Stimulated activated naive CD8-positive, alpha-beta T cell treated with anti-CD3 and anti-CD28 coated beads, Interleukin-15, amount 100 ng/mL, for 72 hours (primary cell): ENCODE measurements around the gene CABP1.

Experiments used
- ATAC-seq: fragments of 150-1000 bp; cut with Tn5 transposase; 2 replicates; pipeline ENCODE4 v1.10.0; 2021; ENCODE audit warnings: mild to moderate bottlenecking, moderate library complexity
- DNase-seq, 2 donors: peaks; one replicate each; pipeline ENCODE4 v3.0.0; 2021 to 2022
- H3K27ac Mint-ChIP-seq, 2 donors: one replicate each; pipeline ENCODE4 v1.8.0; 2022; ENCODE audit warnings: mild to moderate bottlenecking in 2 of 2, mixed read lengths in 2 of 2, moderate library complexity in 2 of 2
- H3K27me3 Mint-ChIP-seq: one replicate; pipeline ENCODE4 v1.8.0; 2022; ENCODE audit warnings: mixed read lengths
- H3K4me1 Mint-ChIP-seq: one replicate; pipeline ENCODE4 v1.8.0; 2022; ENCODE audit warnings: mild to moderate bottlenecking, mixed read lengths
- H3K4me3 Mint-ChIP-seq, 2 donors: one replicate each; pipeline ENCODE4 v1.8.0; 2022; ENCODE audit warnings: mild to moderate bottlenecking in 2 of 2, mixed read lengths in 2 of 2, moderate library complexity in 1 of 2
- H3K9me3 Mint-ChIP-seq, 2 donors: one replicate each; pipeline ENCODE4 v1.8.0; 2022; ENCODE audit warnings: mixed read lengths in 2 of 2

Gene CABP1

DNA sequence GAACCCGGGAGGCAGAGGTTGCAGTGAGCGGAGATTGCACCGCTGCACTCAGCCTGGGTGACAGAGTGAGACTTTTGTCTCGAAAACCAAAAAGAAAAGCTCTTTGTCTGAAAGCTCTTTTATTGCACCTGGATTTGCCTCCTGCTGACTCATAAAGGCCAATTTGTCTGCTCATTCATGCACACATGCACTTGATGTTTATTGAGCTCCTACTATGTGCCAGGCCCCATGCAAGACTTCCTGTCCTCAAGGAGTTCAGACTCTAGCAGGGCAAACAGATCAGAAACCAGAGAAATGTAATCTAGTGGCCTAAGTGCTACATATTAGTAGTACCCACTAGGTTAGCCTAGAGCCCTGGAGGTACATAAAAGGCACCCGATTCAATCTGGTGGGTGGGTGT, 30.2 kb downstream of the CABP1 start:
- DNase-seq (no peak), ATAC-seq (no peak)
- Mint-ChIP-seq H3K27ac (no peak overlapping the region), H3K4me3 (no peak overlapping the region), H3K27me3 (peaks cover 6% of the 10 kb centered on the region), H3K4me1 (no peaks in the 10 kb centered on the region), H3K9me3 (no peaks in the 10 kb centered on the region)

DNA sequence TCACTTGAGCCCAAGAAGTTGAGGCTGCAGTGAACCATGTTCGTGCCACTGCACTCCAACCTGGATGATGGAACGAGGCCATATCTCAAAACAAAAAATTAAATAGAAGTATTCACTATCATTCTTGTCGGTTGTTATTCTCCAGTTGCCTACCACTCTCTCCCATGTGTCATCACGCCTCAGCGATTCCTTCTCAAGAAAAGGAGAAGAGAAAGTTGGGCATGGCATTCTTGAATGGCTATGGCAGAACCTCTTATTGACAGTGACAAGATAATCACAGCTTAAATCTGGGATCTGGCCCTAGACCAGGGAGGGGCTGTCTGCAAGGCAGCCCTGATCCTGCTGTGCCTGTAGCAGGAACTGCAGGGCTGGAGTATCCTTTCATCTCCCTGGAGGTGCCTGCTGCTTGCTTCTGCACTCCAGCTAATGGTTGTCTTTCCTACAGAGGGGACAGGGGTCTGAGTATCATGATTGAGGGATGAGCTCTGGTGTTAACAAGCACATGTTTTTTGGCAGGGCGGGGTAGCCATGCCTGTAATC, 33.7 kb downstream of the CABP1 start:
- H3K27me3 Mint-ChIP-seq, result peaks cover 6% of the 10 kb centered on the region
- DNase-seq (no peak), ATAC-seq (no peak)
- H3K9me3 Mint-ChIP-seq, result no peaks in the 10 kb centered on the region
- no peak overlapping the region for H3K27ac Mint-ChIP-seq
- no peak overlapping the region for H3K4me3 Mint-ChIP-seq
- H3K4me1 Mint-ChIP-seq, result peaks cover 12% of the 10 kb centered on the region

- peak; percentile 73 for ATAC-seq
- DNase-seq, result peak in 1 of 2 donors; percentile 15
- Mint-ChIP-seq H3K27me3 (peaks cover 6% of the 10 kb centered on the region), H3K9me3 (no peaks in the 10 kb centered on the region), H3K4me3 (peak overlapping the region in 1 of 2 donors; percentile 31), H3K4me1 (peaks cover 12% of the 10 kb centered on the region), H3K27ac (no peak overlapping the region)
Measured at GRCh38 chr12:120677765-120678473, 37.5 kb downstream of the CABP1 start.

- no peak overlapping the region for H3K4me3 Mint-ChIP-seq
- ATAC-seq (peak; percentile 60), DNase-seq (peak in 1 of 2 donors; percentile 24)
- peaks cover 6% of the 10 kb centered on the region for H3K27me3 Mint-ChIP-seq
- H3K9me3 Mint-ChIP-seq, result no peaks in the 10 kb centered on the region
- H3K27ac Mint-ChIP-seq, result no peak overlapping the region
- H3K4me1 Mint-ChIP-seq, result peaks cover 12% of the 10 kb centered on the region
Measured at GRCh38 chr12:120678572-120678971, 38.1 kb downstream of the CABP1 start.

DNA sequence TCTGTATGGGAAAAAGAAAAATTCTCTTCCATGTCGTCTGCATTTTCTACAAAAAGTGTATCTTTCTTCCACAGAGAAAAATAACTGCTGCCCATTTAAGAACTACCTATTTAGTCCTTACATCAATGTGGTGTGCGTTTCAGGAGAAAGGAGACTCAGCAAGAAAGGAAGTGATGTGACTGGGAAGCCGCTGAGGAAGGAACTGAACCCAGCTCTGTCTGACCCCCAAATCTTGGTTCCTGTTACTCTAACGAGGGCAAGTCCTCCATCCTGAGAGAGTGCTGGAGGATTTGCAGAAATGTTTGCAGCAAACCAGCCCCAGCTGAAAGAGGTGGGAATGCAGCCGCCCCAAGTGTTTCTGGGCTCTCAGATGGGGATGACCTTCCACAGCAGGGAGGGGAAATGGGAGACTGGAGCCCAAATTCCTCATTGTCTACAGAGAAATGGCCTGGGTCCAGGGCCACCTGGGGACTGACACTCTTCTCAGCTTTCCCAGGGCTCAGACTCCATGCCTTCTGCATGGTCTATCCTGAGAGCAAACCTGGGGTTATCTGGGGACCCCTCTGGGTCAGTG, 39.8 kb downstream of the CABP1 start:
- no peak overlapping the region for H3K4me3 Mint-ChIP-seq
- no peak overlapping the region for H3K27ac Mint-ChIP-seq
- H3K4me1 Mint-ChIP-seq, result peaks cover 23% of the 10 kb centered on the region
- ATAC-seq (no peak), DNase-seq (no peak)
- H3K9me3 Mint-ChIP-seq, result no peaks in the 10 kb centered on the region
- H3K27me3 Mint-ChIP-seq, result no peaks in the 10 kb centered on the region

GRCh38 chr12:120684523-120684932, 44.1 kb downstream of the CABP1 start:
- no peaks in the 10 kb centered on the region for H3K9me3 Mint-ChIP-seq
- DNase-seq, result no peak
- no peak overlapping the region for H3K4me3 Mint-ChIP-seq

GRCh38 chr12:120685522-120685921, 45.1 kb downstream of the CABP1 start:
- DNase-seq (no peak), ATAC-seq (no peak)
- H3K4me3 Mint-ChIP-seq, result peak overlapping the region; percentile 93 to 94
- H3K27ac Mint-ChIP-seq, result no peak overlapping the region
- no peaks in the 10 kb centered on the region for H3K9me3 Mint-ChIP-seq
- no peaks in the 10 kb centered on the region for H3K27me3 Mint-ChIP-seq
- peaks cover 41% of the 10 kb centered on the region for H3K4me1 Mint-ChIP-seq

More at GRCh38 chr12:120684523-120684932, 44.1 kb downstream of the CABP1 start:
- Mint-ChIP-seq H3K27me3 (no peaks in the 10 kb centered on the region), H3K4me1 (peaks cover 33% of the 10 kb centered on the region), H3K27ac (no peak overlapping the region)
- no peak for ATAC-seq

DNA sequence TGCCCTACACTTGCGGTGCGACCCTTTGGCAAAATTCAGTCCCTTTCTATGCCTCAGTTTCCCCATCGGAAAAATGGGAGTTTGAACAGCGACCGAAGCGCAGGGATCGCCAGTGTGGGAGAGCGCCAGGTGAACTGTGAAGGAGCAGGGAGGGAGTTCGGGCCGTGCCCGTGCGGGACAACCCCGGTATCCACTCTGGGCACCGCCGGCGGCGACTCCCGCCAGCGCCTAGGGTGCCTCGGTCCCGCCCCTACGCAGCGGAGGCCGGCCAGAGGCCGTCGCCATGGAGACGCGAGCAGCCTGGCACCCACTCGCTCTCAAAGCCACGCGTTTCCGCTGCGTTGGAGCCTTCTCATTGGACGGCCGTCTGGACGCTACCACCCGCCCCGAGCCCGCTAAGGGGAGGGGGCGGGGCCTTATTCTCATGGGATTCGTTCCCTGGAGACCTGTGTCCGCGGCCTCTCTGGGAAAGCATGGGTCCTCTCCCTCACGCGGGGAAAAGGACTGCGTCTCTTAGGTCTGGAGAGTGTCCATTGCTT, 45.8 kb downstream of the CABP1 start:
- Mint-ChIP-seq H3K27ac (peak overlapping the region; percentile 87 to 90), H3K4me3 (peak overlapping the region; percentile 93 to 94), H3K4me1 (peaks cover 48% of the 10 kb centered on the region), H3K27me3 (no peaks in the 10 kb centered on the region), H3K9me3 (no peaks in the 10 kb centered on the region)
- ATAC-seq (peak; percentile 88), DNase-seq (peak; percentile 97 to 98)

GRCh38 chr12:120686690-120687577, 46.5 kb downstream of the CABP1 start, which contains the start of gene MLEC:
TSS of gene MLEC (plus strand) at chr12:120687149. CDS start at chr12:120687297, 148 bp downstream.
- H3K9me3 Mint-ChIP-seq, result no peaks in the 10 kb centered on the region
- H3K4me1 Mint-ChIP-seq, result peaks cover 54% of the 10 kb centered on the region
- H3K27ac Mint-ChIP-seq, result peak within 1 kb of the TSS; percentile 87 to 90
- no peaks in the 10 kb centered on the region for H3K27me3 Mint-ChIP-seq
- peak; percentile 90 for ATAC-seq
- peak; percentile 100 for DNase-seq
- peak within 1 kb of the TSS; percentile 93 to 96 for H3K4me3 Mint-ChIP-seq

- H3K27me3 Mint-ChIP-seq, result no peaks in the 10 kb centered on the region
- DNase-seq (peak in 1 of 2 donors; percentile 32), ATAC-seq (no peak)
- peak overlapping the region; percentile 48 to 80 for H3K27ac Mint-ChIP-seq
- H3K4me1 Mint-ChIP-seq, result peaks cover 62% of the 10 kb centered on the region
- peak overlapping the region; percentile 88 to 96 for H3K4me3 Mint-ChIP-seq
- no peaks in the 10 kb centered on the region for H3K9me3 Mint-ChIP-seq
Measured at GRCh38 chr12:120687578-120688289, 47.3 kb downstream of the CABP1 start.

- H3K27me3 Mint-ChIP-seq, result no peaks in the 10 kb centered on the region
- peak overlapping the region; percentile 88 to 96 for H3K4me3 Mint-ChIP-seq
- ATAC-seq (no peak), DNase-seq (no peak)
- H3K9me3 Mint-ChIP-seq, result no peaks in the 10 kb centered on the region
- H3K4me1 Mint-ChIP-seq, result peaks cover 69% of the 10 kb centered on the region
- peak overlapping the region; percentile 75 to 80 for H3K27ac Mint-ChIP-seq
Measured at GRCh38 chr12:120688527-120689071, 48.2 kb downstream of the CABP1 start.

GRCh38 chr12:120689397-120690082, 49.1 kb downstream of the CABP1 start:
- Mint-ChIP-seq H3K9me3 (no peaks in the 10 kb centered on the region), H3K4me1 (peaks cover 70% of the 10 kb centered on the region), H3K4me3 (peak overlapping the region; percentile 88 to 96), H3K27me3 (no peaks in the 10 kb centered on the region), H3K27ac (no peak overlapping the region)
- DNase-seq, result no peak
- ATAC-seq, result no peak

GRCh38 chr12:120690083-120690450, 49.6 kb downstream of the CABP1 start:
- Mint-ChIP-seq H3K4me1 (peaks cover 65% of the 10 kb centered on the region), H3K27ac (no peak overlapping the region), H3K27me3 (no peaks in the 10 kb centered on the region), H3K4me3 (no peak overlapping the region), H3K9me3 (no peaks in the 10 kb centered on the region)
- DNase-seq (no peak), ATAC-seq (no peak)

- Mint-ChIP-seq H3K27me3 (no peaks in the 10 kb centered on the region), H3K27ac (no peak overlapping the region), H3K4me1 (peaks cover 59% of the 10 kb centered on the region), H3K9me3 (no peaks in the 10 kb centered on the region), H3K4me3 (no peak overlapping the region)
- ATAC-seq, result no peak
- DNase-seq, result no peak
Measured at GRCh38 chr12:120690978-120691377, 50.6 kb downstream of the CABP1 start.
